ENCODE data around the gene ZNF830. TPM values are rescaled to one million over a fixed set of nuclear protein-coding genes. Genes with fewer than 3 reads are reported as not detected.

The ZNF830 gene
- total and polyA plus RNA-seq, 9 of the 15 experiments (the other 6 are each of a cell fraction or from before 2014, with no cell fraction given): 13.1 to 28.7 (median 21.7) TPM

- TF ChIP-seq REST (IDR thresholded peaks at IDR 0.05; ENCODE audit: borderline replicate concordance): peak; percentile 47; the same call in 1 of the 2 replicates
- no peak for TF ChIP-seq REST (CRISPR knock-in tag; IDR thresholded peaks at IDR 0.05; ENCODE audit: low read depth)
- TF ChIP-seq HES1 (IDR thresholded peaks at IDR 0.05; ENCODE audit: low read depth): peak; percentile 92
- TF ChIP-seq ETS1 (conservative IDR thresholded peaks at IDR 0.05; ENCODE audit: control insufficient read depth, low read depth, low read length): peak; percentile 47; the same call in 1 of the 2 replicates
- TF ChIP-seq FOXP1 (CRISPR knock-in tag; IDR thresholded peaks at IDR 0.05): 0 out of 2 replicates have a peak, but pooled peaks have one; percentile 20
- TF ChIP-seq ATF7 (IDR thresholded peaks at IDR 0.05): peak; percentile 42; the same call in 1 of the 2 replicates
- TF ChIP-seq GMEB1 (CRISPR knock-in tag; IDR thresholded peaks at IDR 0.05): no peak
- peak; percentile 25 for TF ChIP-seq EP300 (IDR thresholded peaks at IDR 0.05; ENCODE audit: low read length)
Observed at GRCh38 chr17:34980353-34980680, 19.0 kb downstream of the ZNF830 start, which contains the start of gene LIG3 (continued).

Data from K562 (cell line).